Stimulated activated CD4-positive, alpha-beta T cell treated with anti-CD3 and anti-CD28 coated beads, Interleukin-15, amount 100 ng/mL, for 1 hour (primary cell): ENCODE results near the gene RNF224.
A peak's percentile ranks its signal among the peaks of the same experiment; 100 is the strongest.
"Not testable (repeated sequence)": the region's sequence is repeated elsewhere in the genome, so short reads cannot be mapped to it uniquely, and the experiment has no call there.

ENCODE experiments used
- DNase-seq, 2 donors: peaks; one replicate each; pipeline ENCODE4 v3.0.0-alpha.2; 2020; ENCODE audit warnings: low read depth in 1 of 2, low spot score in 1 of 2

Gene RNF224

GRCh38 chr9:137251490-137252268, 24.4 kb downstream of the RNF224 start:
- DNase-seq, result no peak

- DNase-seq, result no peak
These were observed 25.5 kb downstream of the RNF224 start for GRCh38 chr9:137252555-137253506.

GRCh38 chr9:137253717-137254623, 26.7 kb downstream of the RNF224 start:
- no peak for DNase-seq

GRCh38 chr9:137254624-137255447, 27.5 kb downstream of the RNF224 start, which contains the start of gene NELFB:
NELFB (plus strand) TSS chr9:137255327.
- peak; percentile 96 to 99 for DNase-seq

GRCh38 chr9:137255448-137256114, 28.3 kb downstream of the RNF224 start:
- no peak for DNase-seq

- DNase-seq, result no peak
These were observed 29.1 kb downstream of the RNF224 start for GRCh38 chr9:137256362-137256761.

- DNase-seq, result no peak
These were observed 29.6 kb downstream of the RNF224 start for GRCh38 chr9:137256856-137257255.

- DNase-seq, result not testable (repeated sequence)
These were observed 35.0 kb downstream of the RNF224 start for GRCh38 chr9:137262173-137262908.

- DNase-seq, result no peak
These were observed 35.6 kb downstream of the RNF224 start for GRCh38 chr9:137262909-137263285.

- DNase-seq, result no peak
These were observed 36.2 kb downstream of the RNF224 start for GRCh38 chr9:137263506-137263905.

- no peak for DNase-seq
These were observed 36.8 kb downstream of the RNF224 start for GRCh38 chr9:137264067-137264466.

GRCh38 chr9:137265496-137266161, 38.3 kb downstream of the RNF224 start:
- DNase-seq, result no peak

GRCh38 chr9:137266162-137266527, 38.8 kb downstream of the RNF224 start:
- no peak for DNase-seq

GRCh38 chr9:137266585-137267453, 39.5 kb downstream of the RNF224 start:
- DNase-seq, result no peak

GRCh38 chr9:137267933-137268355, 40.6 kb downstream of the RNF224 start:
- no peak for DNase-seq

- no peak for DNase-seq
These were observed 41.4 kb downstream of the RNF224 start for GRCh38 chr9:137268538-137269201.

- no peak for DNase-seq
These were observed 42.0 kb downstream of the RNF224 start for GRCh38 chr9:137269231-137269772.
